ENCODE results near the gene KLHDC8A.

DNA sequence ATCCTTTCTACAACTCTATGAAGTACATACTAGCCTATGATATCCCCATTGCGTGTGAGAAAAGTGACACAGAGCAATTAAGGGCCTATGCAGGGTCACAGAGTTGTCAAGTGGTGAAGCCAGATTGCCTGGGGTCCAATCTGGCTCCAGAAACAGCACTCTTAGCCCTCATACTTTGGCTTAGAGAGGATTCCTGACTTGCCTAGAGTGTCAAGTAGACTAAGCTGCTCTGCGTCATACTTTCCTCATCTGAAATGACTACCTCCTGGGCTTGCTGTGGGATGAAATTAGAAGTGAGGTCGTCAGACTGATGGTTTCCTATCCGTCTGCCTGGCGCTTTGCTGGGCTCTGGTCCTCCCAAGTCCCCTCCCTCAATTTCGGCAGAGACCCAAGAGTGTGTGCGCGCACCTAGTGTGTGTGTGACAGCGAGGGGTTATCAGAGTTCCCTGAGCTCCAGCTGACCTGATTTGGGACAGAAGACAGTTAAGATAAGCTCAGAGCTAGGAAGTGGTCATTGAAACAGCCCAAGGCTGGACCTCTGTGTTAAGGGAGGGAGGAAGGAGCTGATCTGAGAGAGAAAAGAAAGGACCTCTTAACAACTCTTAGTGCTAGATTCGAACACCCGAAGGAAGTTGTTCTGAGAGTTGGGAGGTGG is 29.8 kb downstream of the KLHDC8A start:
- TF ChIP-seq CTCF (conservative IDR thresholded peaks at IDR 0.05; ENCODE audit: low read depth, low read length) (no peak), EZH2 (IDR thresholded peaks at IDR 0.05; ENCODE audit: borderline replicate concordance, low read depth, low read length, poor library complexity, severe bottlenecking) (no peak)
